Esophagus muscularis mucosa (tissue), 4 donors: ENCODE measurements around the gene TPSD1. TPM values are rescaled to one million over a fixed set of nuclear protein-coding genes. Genes with fewer than 3 reads are reported as not detected.

Experiments used
- DNase-seq: peaks from one replicate; pipeline ENCODE4 v3.0.0-alpha.2; 2017; ENCODE audit errors: extremely low spot score
- H3K27ac ChIP-seq, 4 donors: fragments of 200-600 bp; sonication (generic); replicated peaks in 1 of 4; 1 replicate in 3 of 4; 2 replicates in 1 of 4; pipeline ENCODE4 v1.5.1; 2016 to 2019; ENCODE audit warnings: mild to moderate bottlenecking in 1 of 4
- H3K27me3 ChIP-seq, 4 donors: fragments of 200-600 bp; sonication (generic); one replicate each; pipeline versions ENCODE4 v1.5.1 to v1.6.0; 2016 to 2019
- H3K36me3 ChIP-seq, 4 donors: fragments of 200-600 bp; sonication (generic); one replicate each; pipeline ENCODE4 v1.5.1; 2016 to 2019
- H3K4me1 ChIP-seq, 4 donors: fragments of 200-600 bp; sonication (generic); one replicate each; pipeline ENCODE4 v1.5.1; 2016 to 2019
- H3K4me3 ChIP-seq, 4 donors: fragments of 200-600 bp; sonication (generic); 1 replicate in 2 of 4; 2 replicates in 2 of 4; pipeline ENCODE4 v1.5.1; 2016 to 2019; ENCODE audit warnings: mild to moderate bottlenecking in 4 of 4, moderate library complexity in 1 of 4
- H3K9me3 ChIP-seq, 4 donors: fragments of 200-600 bp; sonication (generic); 1 replicate in 3 of 4; 2 replicates in 1 of 4; pipeline ENCODE4 v1.5.1; 2016 to 2019
- EP300 ChIP-seq: sonication (generic); formaldehyde crosslinking; IDR thresholded peaks from one replicate; pipeline ENCODE4 v1.6.1; 2017; ENCODE audit warnings: antibody characterized with exemption
- POLR2A ChIP-seq: fragments of 450-650 bp; IDR thresholded peaks from one replicate; pipeline ENCODE4 v1.6.1; 2017; ENCODE audit warnings: antibody characterized with exemption, moderate library complexity, mild to moderate bottlenecking, low read depth
- POLR2AphosphoS5 ChIP-seq, 2 donors: sonication (generic); formaldehyde crosslinking; IDR thresholded peaks; one replicate each; pipeline ENCODE4 v1.6.1; 2017; ENCODE audit warnings: antibody characterized with exemption in 2 of 2
- WGBS: methylation state at CpG from one replicate; pipeline ENCODE4 v1.1.5; 2018; 5-methylcytosine and 5-hydroxymethylcytosine counted together
- intact Hi-C: fragments of 100-400 bp; cut with DNase I; formaldehyde crosslinking; loops from one replicate; pipeline ENCODE4 v1.15.1; 2023
- total RNA-seq, 4 donors: library from RNA; depleted of rRNA; stranded (reverse); fragments of >200 nt; gene quantifications; one replicate each; pipeline versions ENCODE4 v1.1.0 to v1.2.1, GENCODE V29; 2016
- TF ChIP-seq, protein P1 (sequence below), 3 experiments: fragments of 200-600 bp in 2 of 3; fragments of 450-650 bp in 1 of 3; sonication (generic) in 2 of 3; IDR thresholded peaks; one replicate each; pipeline ENCODE4 v1.5.1; 2017 to 2019; ENCODE audit warnings: antibody characterized with exemption in 3 of 3, mild to moderate bottlenecking in 2 of 3, moderate library complexity in 1 of 3

The TPSD1 gene
- total RNA-seq, 4 donors from 2014 or later = 1.7 to 5.3 (median 2.2) TPM

DNA sequence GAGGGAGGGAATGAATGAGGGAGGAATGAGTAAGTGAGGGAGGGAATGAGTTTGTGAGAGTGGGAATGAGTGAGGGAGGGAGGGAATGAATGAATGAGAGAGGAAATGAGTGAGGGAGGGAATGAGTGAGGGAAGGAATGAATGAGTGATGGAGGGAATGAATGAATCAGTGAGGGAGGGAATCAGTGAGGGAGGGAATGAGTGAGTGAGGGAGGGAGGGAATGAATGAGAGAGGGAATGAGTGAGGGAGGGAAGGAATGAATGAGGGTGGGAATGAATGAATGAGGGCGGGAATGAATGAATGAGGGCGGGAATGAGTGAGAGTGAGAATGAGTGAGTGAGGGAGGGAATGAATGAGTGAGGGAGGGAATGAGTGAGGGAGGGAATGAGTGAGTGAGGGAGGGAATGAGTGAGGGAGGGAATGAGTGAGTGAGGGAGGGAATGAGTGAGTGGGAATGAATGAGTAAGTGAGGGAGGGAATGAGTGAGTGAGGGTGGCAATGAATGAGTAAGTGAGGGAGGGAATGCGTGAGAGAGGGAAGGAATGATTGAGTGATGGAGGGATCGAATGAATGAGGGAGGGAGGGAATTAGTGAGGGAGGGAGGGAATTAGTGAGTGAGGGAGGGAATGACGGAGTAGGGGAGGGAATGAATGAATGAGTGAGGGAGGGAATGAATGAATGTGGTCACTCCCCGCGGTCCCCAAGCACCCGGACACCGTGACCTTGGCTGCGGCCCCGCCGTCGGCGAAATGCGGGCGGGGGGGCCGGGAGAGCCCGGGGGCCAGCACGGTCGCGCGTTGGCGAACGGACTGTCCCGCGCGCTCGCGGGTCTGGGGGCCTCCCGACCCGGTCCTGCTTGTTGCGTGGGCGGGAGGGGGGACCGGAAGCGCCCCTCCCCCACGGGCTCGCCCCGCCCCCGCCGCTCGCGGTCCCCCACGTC is 52.4 kb downstream of the TPSD1 start:
- Histone ChIP-seq H3K27ac (peak overlapping the region; percentile 92 to 98 (median 95)), H3K4me3 (peak overlapping the region; percentile 61 to 91 (median 74)), H3K27me3 (peaks cover 0 to 12% (median 1%) of the 10 kb centered on the region in 4 donors), H3K36me3 (peaks cover 0 to 8% (median 0%) of the 10 kb centered on the region in 4 donors), H3K4me1 (peaks cover 30 to 41% (median 35%) of the 10 kb centered on the region in 4 donors), H3K9me3 (no peaks in the 10 kb centered on the region)
- WGBS = 13% methylated on average over 10 of the region's 43 CpGs
- no peak for TF ChIP-seq POLR2AphosphoS5 (IDR thresholded peaks at IDR 0.05)
- TF ChIP-seq, protein P1, sequence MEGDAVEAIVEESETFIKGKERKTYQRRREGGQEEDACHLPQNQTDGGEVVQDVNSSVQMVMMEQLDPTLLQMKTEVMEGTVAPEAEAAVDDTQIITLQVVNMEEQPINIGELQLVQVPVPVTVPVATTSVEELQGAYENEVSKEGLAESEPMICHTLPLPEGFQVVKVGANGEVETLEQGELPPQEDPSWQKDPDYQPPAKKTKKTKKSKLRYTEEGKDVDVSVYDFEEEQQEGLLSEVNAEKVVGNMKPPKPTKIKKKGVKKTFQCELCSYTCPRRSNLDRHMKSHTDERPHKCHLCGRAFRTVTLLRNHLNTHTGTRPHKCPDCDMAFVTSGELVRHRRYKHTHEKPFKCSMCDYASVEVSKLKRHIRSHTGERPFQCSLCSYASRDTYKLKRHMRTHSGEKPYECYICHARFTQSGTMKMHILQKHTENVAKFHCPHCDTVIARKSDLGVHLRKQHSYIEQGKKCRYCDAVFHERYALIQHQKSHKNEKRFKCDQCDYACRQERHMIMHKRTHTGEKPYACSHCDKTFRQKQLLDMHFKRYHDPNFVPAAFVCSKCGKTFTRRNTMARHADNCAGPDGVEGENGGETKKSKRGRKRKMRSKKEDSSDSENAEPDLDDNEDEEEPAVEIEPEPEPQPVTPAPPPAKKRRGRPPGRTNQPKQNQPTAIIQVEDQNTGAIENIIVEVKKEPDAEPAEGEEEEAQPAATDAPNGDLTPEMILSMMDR (IDR thresholded peaks at IDR 0.05) = no peak
- no peak for TF ChIP-seq POLR2A
- no peak for TF ChIP-seq EP300
- intact Hi-C loops = no loop called here
- DNase-seq = no peak

Other genes with a start within 250 kb of the TPSD1 start
- gene SSTR5, start 183.3 kb upstream of the TPSD1 start, total RNA-seq = not detected
- not detected for gene C1QTNF8, start 159.8 kb upstream of the TPSD1 start, total RNA-seq
- gene CACNA1H, start 103.0 kb upstream of the TPSD1 start, total RNA-seq = 100 to 1,000 TPM; 225 to 361 (median 259) TPM
- gene TPSG1, start 30.8 kb upstream of the TPSD1 start, total RNA-seq = 1 to 10 TPM in 2 of 4 donors, under 1 TPM in 2; 0.39 to 2.9 (median 1.00) TPM
- gene TPSB2, start 25.9 kb upstream of the TPSD1 start, total RNA-seq = 100 to 1,000 TPM in 2 of 4 donors, 10 to 100 TPM in 1, 1 to 10 TPM in 1; 7.5 to 304 (median 199) TPM
- 100 to 1,000 TPM in 3 of 4 donors, 10 to 100 TPM in 1; 15.6 to 237 (median 126) TPM for gene TPSAB1, start 15.4 kb upstream of the TPSD1 start, total RNA-seq
- gene UBE2I, start 53.6 kb downstream of the TPSD1 start, total RNA-seq = 10 to 100 TPM; 42.8 to 70.5 (median 63.9) TPM
- gene BAIAP3, start 77.6 kb downstream of the TPSD1 start, total RNA-seq = 1 to 10 TPM; 1.3 to 4.2 (median 2.3) TPM
- 100 to 1,000 TPM in 3 of 4 donors, 10 to 100 TPM in 1; 78.2 to 112 (median 106) TPM for gene TSR3, start 95.8 kb downstream of the TPSD1 start, total RNA-seq
- gene GNPTG, start 95.9 kb downstream of the TPSD1 start, total RNA-seq = 10 to 100 TPM; 54.4 to 70.5 (median 61.1) TPM
- 10 to 100 TPM in 3 of 4 donors, 1 to 10 TPM in 1; 9.3 to 23.7 (median 16.5) TPM for gene UNKL, start 158.6 kb downstream of the TPSD1 start, total RNA-seq
- gene UQCC4, start 164.7 kb downstream of the TPSD1 start, total RNA-seq = 10 to 100 TPM; 12.6 to 17.1 (median 14.7) TPM
- gene PERCC1, start 175.0 kb downstream of the TPSD1 start, total RNA-seq = not detected
- under 1 TPM in 3 of 4 donors, not detected in 1; 0.17 to 0.58 (median 0.42) TPM for gene CCDC154, start 188.5 kb downstream of the TPSD1 start, total RNA-seq
- 100 to 1,000 TPM in 1 of 4 donors, 10 to 100 TPM in 3; 41.5 to 130 (median 71.9) TPM for gene CLCN7, start 219.0 kb downstream of the TPSD1 start, total RNA-seq
- gene PTX4, start 232.9 kb downstream of the TPSD1 start, total RNA-seq = under 1 TPM in 3 of 4 donors, not detected in 1; 0.39 to 0.75 (median 0.66) TPM
- 10 to 100 TPM; 14.1 to 27.7 (median 18.4) TPM for gene TELO2, start 237.3 kb downstream of the TPSD1 start, total RNA-seq